GM18498 (cell line): ENCODE data around the gene P4HTM.

Experiments used
- ATAC-seq: cut with Tn5 transposase; IDR thresholded peaks from one replicate; pipeline ENCODE4 v1.9.1; 2021; ENCODE audit warnings: mild to moderate bottlenecking, moderate library complexity; ENCODE audit not compliant: unreplicated experiment

P4HTM gene, protein sequence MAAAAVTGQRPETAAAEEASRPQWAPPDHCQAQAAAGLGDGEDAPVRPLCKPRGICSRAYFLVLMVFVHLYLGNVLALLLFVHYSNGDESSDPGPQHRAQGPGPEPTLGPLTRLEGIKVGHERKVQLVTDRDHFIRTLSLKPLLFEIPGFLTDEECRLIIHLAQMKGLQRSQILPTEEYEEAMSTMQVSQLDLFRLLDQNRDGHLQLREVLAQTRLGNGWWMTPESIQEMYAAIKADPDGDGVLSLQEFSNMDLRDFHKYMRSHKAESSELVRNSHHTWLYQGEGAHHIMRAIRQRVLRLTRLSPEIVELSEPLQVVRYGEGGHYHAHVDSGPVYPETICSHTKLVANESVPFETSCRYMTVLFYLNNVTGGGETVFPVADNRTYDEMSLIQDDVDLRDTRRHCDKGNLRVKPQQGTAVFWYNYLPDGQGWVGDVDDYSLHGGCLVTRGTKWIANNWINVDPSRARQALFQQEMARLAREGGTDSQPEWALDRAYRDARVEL

DNA sequence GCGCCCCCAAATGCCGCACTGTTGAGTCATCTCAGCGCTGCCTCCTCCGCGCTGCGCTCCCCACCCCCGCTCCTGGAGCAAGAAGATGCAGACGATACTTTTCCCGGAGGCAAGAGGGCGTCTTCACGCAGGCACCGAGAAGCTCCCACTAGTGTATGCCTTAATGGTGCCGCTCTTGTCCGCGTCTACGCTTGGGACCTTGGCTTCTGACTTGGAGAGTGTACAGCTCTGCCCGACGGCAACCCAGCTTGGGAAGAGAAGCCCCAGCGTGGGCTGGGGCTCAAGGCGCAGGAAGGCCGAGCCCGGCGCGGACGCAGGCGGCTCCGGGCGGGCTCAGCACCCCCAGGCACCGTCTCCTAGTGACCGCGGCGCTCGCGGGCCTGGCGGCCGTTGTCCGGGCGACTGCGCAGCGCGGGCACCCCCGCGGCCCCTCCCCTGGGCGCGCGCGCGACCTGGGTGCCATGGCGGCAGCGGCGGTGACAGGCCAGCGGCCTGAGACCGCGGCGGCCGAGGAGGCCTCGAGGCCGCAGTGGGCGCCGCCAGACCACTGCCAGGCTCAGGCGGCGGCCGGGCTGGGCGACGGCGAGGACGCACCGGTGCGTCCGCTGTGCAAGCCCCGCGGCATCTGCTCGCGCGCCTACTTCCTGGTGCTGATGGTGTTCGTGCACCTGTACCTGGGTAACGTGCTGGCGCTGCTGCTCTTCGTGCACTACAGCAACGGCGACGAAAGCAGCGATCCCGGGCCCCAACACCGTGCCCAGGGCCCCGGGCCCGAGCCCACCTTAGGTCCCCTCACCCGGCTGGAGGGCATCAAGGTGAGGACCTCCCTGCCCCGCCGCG is at the start of gene P4HTM:
TSS of gene P4HTM (plus strand) at position 446 of the 840 bp plus-strand sequence. CDS start at position 462, 16 bp downstream.
- ATAC-seq: peak; percentile 70

DNA sequence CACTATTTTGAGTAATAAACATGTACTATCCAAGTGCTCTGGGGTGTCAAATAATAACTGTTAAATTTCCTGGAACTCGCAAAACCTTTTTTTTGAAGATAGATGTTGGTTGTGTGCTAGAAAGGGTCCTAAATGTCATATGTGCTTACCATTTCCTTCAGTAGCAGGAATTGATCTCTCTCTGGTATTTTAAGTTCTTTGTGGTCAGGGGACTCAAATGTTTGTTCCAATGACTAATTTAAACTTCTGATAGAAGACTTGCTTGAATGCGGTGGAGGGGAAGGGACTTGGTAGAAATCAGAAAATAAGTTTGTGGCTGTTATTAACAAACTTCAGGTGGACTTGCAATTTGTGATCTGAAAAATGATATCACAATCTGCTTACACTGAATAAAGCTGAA is 44.6 kb upstream of the P4HTM start:
- no peak for ATAC-seq

DNA sequence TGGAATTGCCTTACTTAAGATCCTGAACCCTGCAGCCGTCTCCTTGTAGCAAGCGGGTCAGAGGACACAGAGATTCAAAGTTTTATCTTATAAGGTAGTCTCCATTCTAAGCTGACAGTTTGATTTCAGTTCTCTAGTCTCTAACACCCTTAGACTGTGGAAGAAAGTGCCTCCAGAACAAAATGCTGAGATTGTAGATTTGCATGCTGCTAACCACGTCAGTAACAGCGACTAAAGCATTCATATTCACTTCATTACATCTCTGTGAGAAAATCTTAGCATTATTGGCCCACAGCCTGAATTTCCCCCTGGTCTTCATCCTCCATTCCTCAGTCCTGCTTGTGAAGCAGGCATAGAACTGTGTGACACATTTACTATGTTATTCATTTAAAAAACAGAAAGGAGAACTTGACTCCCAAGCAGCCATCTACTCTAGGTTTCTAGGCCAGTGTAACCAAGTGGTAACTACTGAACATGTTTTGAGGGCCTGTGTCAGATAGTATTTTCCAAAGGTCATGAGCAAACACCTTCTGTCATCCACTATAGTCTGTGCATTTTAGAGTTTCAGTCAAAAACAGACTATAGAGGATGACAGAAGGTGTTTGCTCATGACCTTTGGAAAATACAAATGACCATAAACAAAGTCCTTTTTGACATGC is 44.0 kb upstream of the P4HTM start:
- ATAC-seq: peak; percentile 54

DNA sequence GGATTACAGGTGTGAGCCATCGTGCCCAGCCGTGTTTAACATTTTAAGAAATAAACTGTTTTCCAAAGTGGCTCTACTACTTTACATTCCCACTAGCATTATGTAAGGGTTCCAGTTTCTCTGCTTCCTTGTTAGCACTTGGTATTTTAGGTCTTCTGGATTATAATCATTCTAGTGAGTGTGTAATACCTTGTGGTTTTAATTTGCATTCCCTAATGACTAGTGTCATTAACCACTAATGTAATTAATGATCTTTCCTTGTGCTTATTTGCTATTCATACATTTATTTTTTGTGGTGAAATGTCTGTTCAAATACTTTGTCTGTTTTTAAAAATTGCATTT is 40.7 kb upstream of the P4HTM start:
- no peak for ATAC-seq

DNA sequence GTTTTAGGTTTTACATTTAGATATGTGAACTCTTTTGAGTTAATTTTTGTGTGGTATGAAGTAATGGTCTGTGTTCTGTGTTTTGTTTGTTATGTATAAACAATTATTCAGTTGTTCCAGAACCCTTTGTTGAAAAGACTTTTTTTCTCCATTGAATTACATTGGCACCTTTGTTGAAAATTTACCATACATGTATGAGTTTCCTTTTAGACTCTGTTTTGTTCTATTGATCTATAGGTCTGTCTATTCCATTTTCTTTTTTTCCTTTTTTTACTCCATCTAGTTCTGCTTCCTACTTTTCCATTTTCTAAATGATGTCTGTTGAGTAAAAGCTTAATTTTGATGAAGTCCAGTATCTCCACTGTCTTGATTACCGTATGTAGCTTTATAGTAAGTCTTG is 40.0 kb upstream of the P4HTM start:
- no peak for ATAC-seq

DNA sequence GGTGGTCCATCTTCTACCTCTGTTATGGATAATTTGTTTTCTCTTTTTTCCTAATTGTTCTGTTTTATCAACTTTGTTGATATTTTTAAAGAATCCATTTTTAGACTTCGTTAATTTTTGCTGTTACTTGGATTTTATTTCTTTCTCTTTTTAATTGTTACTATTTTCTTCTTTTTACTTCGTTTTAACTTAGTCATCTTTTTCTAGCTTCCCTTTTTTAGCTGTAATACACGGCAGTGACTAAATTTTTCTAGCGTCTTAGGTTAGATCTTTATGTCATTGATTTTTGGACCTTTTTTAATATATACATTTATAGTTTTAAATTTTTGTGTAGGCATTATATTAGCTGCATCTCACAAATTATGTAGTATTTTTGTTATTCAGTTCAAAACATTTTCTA is 38.3 kb upstream of the P4HTM start:
- ATAC-seq: no peak

DNA sequence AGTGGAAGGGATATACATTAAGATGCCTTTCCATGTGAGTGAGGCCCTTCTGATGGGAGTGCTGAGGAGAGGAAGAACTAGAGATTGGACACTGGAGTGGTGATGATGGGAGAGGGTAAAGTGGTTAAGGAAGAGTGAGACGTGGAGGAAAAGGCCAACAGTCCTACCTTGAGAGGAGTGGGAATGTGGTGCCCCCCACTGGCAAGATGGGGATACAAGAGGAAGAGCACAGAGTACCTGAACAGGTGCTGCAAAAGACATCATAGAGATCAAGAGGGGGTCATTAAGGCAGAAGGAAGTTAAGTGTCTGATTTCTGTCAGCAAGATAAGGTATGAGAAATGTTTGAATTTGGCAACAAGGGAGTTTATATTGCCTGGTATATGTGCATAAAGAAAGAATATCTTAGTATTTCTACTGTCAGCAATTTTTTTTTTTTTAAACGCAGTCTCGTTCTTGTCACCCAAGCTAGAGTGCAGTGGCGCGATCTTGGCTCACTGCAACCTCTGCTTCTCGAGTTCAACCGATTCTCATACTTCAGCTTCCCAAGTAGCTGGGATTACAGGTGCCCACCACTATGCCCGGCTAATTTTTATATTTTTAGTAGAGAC is 37.4 kb upstream of the P4HTM start:
- no peak for ATAC-seq

DNA sequence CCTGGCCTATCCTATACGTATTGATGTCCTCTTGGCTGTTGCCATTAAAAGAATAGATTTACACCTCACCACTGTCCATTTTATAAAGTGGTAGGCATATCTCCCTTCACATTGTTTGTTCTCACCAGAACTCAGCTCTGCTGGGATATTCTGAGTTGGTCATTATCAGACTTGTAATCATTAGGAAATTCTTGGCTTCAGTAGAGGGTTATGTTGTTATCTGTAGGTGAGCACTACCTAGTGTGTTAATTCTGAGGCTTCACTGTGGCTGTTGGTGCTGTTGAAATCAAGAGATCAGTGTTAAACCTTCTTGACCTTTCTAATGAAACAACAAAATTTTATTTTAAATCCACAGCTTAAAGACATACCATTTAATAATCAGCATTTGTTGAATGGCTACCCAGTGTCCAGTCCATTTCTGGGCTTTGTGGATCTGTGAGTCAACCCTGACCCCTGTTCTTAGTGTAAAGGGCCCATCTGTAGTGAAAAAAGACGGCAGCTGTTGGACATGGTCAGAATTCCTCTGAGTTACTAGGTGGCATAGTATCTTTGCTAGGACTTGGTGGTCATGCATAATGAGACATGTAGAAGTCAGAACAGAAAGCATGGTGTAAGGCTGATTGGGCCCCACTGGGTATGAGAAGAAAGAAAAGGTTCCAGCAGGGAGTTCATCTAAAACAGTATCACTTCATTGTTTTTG is 32.9 kb upstream of the P4HTM start:
- no peak for ATAC-seq

DNA sequence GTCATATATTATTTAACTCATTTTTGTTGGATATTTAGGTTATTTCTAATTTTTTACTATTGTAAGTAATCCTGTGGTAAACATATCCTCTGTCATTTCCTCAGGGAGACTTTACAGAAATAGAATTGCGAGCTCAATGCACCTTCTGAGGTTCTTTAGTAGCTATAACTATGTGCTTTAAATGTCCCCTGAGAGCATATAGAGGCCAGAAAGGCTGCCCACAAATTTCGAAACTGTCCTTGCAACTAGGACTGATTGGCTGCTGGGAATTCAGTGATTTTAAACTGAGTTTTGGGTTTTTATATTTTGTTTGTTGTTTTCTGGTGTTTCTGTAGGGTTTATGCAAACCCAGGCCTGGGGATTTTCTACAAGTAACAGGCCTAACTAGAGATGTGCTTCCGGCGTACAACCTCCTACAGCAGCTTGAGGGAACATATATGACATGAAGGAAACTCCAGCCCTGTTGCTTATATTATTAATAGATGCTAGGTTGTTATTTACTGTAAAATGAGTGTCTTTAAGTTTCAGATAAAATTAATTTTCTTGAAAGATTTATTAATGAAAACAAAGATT is 29.1 kb upstream of the P4HTM start:
- no peak for ATAC-seq

DNA sequence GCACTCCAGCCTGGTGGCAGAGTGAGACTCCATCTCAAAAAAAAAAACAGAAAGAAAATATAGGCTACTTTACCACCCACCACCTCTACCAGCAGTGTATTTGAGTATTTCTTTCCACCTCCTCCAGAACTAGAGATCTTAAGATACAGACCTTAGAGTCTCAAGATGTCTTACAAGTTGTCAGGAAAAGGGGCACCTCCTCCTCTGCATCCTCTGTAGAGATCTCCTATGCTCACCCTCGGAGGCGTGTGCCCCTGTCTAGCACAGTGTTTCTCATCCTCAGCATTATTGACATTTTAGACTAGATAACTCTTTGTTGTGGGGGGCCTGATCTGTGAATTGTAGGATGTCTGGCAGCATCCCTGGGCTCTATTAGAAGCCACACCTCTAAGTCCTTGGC is 27.7 kb upstream of the P4HTM start:
- no peak for ATAC-seq

DNA sequence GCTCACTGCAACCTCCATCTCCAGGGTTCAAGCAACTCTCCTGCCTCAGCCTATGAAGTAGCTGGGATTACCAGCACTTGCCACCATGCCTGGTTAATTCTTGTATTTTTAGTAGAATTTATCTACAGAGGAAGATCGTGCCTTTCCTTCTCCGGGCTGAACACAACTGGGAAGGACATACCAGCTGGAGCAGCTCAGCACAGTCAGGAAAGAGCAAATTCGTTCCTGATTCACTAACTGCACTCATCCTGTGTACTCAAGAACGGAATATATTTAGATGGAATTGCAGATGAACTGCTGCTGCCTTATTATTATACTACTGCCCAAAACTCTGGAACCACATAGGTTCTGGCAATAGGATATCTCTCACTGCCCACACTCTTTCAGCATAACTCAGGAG is 27.1 kb upstream of the P4HTM start:
- ATAC-seq: no peak

DNA sequence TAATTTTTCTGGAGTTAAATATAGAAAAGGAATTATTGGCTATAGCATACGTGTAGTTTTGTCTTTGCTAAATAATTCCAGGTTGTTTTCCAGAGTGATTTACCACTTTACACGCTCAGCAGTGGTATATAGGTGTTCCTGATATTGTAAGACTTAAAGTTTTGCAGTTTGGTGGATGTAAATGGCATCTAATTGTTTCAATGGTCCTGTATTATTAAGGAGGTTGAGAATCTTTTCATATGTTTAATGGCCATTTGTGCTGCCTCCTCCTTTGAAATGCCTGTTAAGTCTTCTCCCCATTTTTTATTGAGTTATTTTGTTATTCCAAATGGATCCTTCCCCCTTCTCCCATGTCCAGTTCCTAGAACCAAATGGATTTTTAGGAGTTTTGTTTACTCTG is 26.4 kb upstream of the P4HTM start:
- no peak for ATAC-seq

DNA sequence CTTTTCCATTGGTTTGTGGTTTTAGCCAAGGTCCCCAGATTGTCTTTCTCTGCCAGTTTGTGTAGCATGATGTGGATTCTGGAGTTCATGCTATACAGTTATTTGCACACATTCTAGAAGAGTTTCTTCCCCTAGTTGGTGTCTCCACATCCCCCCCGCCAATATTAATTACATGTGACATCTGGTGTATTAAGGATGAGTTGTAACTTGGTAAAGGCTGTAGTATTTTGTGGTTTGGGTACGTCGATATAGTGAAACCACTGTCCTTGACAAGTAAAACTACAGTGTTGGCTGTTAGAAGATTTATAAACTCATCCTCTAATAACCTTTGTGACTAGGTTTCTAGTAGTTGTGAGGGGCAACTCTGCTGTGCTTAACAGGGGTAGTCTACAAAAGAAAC is 23.7 kb upstream of the P4HTM start:
- no peak for ATAC-seq

DNA sequence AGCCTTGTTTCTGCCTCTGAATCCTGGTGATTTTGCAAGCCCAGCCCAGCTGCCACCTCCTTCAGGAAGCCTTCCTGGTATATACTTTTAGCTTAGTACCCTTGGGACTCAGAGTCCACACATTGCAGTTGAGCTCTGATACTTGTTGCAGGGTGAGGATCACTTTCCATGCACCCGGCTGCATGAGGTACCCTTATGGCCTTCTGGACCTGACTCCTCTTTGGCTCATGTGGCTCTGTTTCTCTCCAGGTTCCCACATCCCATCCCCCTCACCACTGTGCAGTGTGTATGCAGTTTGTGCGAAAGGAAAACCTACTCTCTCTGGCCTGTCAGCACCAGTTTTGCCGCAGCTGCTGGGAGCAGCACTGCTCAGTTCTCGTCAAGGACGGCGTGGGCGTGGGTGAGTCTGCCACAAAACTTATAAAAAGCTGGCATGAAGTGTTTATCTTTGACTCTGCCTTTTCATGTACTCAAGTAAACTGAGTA is 23.1 kb upstream of the P4HTM start:
- no peak for ATAC-seq

DNA sequence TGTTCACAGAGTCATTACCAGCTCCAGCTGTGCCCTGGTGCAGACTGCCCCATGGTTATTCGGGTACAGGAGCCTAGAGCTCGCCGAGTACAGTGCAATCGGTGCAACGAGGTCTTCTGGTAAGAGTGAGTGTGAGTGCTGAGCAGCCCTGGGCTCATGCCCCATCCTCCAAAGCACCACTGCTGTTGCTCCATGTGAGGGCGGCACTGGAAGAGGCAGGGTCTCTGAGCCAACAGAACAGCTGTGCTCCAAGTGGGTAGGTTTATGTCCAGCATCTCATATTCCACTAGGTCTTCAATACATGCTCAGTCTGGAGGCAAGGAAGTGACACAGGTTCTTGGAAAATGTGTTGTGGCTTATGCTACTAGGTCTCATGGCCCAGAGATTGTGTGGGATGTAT is 19.5 kb upstream of the P4HTM start:
- ATAC-seq: no peak

DNA sequence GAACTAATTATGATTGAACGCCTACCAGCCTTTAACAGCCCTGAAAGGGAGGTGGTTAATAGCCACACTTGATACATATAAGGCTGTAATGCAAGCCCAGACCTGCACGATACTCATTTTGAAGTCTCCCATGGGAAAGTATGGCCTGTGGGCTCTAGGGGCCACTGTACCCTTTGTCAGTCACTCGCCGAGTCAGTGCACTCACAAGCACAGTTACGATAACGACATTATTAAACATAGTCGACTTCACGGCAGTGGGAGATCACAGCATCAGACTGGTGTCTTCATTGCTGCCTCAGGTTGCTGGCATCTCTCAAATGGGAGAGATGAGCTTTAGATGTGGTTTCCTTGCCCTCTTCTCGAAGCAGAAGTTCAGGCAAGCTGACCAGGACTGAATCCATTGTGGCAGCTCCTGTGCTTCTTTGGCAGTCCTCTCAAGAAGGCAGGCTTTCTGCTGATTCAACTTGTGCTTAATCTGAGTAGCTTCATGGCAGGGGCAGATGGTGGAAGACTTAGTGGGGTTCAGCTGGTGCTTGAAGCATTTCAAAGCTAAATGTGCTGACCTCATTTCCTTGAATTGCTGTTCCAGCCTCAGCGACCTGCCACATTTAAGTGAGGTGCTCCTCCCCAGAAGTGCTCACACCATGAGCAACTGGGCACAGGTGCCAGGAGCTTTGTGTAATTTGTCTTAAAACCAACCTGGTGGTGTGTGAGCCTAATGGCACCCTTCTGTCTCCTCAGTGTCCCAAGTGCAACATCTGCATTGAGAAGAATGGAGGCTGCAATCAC is 15.8 kb upstream of the P4HTM start:
- ATAC-seq: no peak

DNA sequence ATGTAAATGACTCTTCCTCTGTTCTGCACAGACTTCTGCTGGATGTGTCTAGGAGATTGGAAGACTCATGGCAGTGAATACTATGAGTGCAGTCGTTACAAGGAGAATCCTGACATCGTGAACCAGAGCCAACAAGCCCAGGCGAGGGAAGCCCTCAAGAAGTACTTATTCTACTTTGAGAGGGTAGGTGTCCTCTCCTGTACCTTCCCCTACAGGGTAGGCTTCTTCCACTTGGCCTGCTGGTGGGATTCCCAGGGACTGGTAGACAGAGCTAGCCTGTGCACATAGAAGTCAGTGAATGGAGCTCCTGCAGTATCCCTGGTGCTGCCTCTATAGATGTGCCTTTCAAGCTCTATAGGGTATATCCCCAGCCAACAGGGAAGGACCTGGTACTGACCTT is 10.6 kb upstream of the P4HTM start:
- ATAC-seq: no peak

DNA sequence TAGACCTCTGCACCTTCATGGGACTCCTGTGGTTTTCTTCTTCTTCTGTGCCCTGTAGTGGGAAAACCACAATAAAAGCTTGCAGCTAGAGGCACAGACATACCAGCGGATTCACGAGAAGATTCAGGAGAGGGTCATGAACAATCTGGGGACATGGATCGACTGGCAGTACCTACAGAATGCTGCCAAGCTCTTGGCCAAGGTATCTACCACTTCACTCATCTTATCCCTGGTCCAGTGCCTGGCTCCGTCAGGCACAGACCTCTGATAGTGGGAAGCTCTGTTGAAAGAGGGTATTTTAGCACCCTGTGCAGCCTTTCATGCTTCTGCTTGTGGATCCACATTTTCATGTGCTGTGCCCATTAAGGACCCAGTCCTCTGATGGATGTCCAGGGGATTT is 9.7 kb upstream of the P4HTM start:
- ATAC-seq: no peak

DNA sequence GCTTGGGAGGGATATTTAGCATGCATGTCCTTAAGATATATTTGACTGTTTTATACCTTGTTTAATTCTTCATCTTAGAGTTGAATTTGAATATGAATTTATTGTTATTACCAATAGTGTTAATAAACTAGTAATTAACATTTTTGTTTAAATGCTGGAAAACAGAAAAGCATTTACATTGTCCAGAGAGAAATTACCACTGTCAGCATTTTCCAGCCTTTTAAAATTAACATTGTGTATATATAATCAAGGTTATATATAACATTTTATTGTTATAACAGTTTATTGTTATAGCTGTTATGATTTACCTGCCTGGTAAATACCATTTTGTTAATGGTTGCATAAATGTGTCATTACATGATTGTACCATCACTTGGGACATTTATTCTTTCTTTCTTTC is 8.0 kb upstream of the P4HTM start:
- no peak for ATAC-seq
